ENCODE measurements around the gene WNT7B. TPM values are rescaled to one million over a fixed set of nuclear protein-coding genes. Genes with fewer than 3 reads are reported as not detected.

WNT7B gene
- total and polyA plus RNA-seq, 7 donors, result not detected

GRCh38 chr22:45884201-45885062 is 92.5 kb downstream of the WNT7B start:
- Histone ChIP-seq H3K4me3 (no peak overlapping the region), H3K9me3 (no peaks in the 10 kb centered on the region), H3K27me3 (peaks cover 6 to 81% (median 19%) of the 10 kb centered on the region in 3 donors), H3K4me1 (peaks cover 0 to 9% (median 8%) of the 10 kb centered on the region in 4 donors), H3K27ac (no peak overlapping the region), H3K36me3 (no peaks in the 10 kb centered on the region)
- intact Hi-C loops (cut with DNase I), result no loop called here
- no peak for TF ChIP-seq POLR2AphosphoS5 (IDR thresholded peaks at IDR 0.05)
- no peak for TF ChIP-seq EP300 (IDR thresholded peaks at IDR 0.05)
- TF ChIP-seq POLR2A (IDR thresholded peaks at IDR 0.05), result no peak
- TF ChIP-seq CTCF (IDR thresholded peaks at IDR 0.05), result no peak
- 64 to 79% methylated on average over 27 of the region's 27 CpGs for WGBS, 2 donors
- peak; percentile 58 for DNase-seq

DNA sequence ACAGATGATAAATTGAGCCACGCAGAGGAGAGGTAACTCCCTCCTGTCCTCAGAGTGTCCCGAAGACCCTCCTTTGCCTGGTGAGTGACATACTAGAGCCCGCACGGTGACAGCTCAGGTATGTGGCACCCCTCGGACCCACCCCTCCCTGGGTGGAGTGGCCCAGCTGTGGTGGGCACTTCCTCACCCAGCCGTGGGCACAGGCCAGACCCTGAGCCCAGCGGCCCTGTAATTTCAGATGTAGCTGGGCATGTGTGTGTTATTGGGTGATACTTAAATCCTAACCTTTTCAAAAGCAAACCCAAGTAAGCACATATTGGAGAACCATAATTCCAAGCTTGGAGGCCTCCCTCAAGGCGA is 93.2 kb downstream of the WNT7B start:
- Histone ChIP-seq H3K36me3 (no peaks in the 10 kb centered on the region), H3K27ac (no peak overlapping the region), H3K4me1 (peaks cover 0 to 9% (median 8%) of the 10 kb centered on the region in 4 donors), H3K4me3 (no peak overlapping the region), H3K9me3 (no peaks in the 10 kb centered on the region), H3K27me3 (peaks cover 6 to 79% (median 18%) of the 10 kb centered on the region in 3 donors)
- WGBS, 2 donors, result 86 to 89% methylated on average over 8 of the region's 8 CpGs
- DNase-seq, result peak; percentile 25
- no peak for TF ChIP-seq POLR2A (IDR thresholded peaks at IDR 0.05)
- no peak for TF ChIP-seq CTCF (IDR thresholded peaks at IDR 0.05)
- TF ChIP-seq EP300 (IDR thresholded peaks at IDR 0.05), result no peak
- TF ChIP-seq POLR2AphosphoS5 (IDR thresholded peaks at IDR 0.05), result no peak
- intact Hi-C loops (cut with DNase I), result no loop called here

DNA sequence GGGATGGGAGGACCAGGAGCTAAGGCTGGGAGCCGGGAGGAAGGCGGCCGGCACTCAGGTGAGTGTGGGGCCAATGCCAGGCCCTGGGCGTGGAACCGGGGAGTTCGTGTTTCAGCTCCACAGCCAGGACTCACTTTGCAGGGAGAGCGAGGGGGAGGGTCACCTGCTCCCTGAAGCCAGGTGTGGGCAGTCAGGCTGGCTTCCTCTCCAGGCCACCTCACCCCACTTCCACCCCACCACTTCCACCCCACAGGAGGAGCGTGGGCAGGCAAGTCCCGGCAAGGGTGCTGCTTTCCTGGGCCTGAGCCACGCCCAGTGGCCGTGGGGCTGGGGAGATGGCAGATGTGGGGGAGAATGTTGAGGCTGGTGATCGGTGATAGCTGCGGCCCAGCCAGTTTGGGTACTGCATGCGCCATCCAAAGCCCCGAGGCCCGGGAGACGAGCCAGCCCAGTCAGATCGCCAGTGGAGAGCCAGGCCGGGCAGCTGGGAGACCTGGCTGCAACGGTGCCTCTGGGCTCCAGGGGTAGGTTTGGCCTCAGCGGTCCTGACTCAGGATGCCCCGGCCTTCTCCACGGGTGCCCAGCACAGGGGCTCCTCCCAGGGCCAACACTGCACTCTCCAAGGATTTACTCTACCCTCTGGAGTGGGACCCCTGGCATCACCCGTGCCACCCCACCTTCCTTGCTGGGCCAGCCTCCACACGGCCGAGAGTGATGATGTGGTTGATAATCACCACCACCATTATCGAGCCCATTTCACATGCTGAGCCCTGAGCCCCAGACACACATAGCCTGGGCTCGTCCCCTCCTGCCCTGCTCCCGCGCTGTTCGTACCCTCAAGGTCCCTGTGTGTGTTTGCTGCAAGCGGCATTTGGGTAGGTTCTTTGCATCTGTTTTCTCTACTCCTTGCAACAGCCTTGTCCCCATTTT is 93.8 kb downstream of the WNT7B start:
- Histone ChIP-seq H3K27ac (no peak overlapping the region), H3K4me1 (peaks cover 0 to 9% (median 8%) of the 10 kb centered on the region in 4 donors), H3K4me3 (no peak overlapping the region), H3K36me3 (no peaks in the 10 kb centered on the region), H3K9me3 (no peaks in the 10 kb centered on the region), H3K27me3 (peaks cover 6 to 79% (median 24%) of the 10 kb centered on the region in 3 donors)
- TF ChIP-seq POLR2AphosphoS5 (IDR thresholded peaks at IDR 0.05) (no peak), POLR2A (IDR thresholded peaks at IDR 0.05) (no peak), EP300 (IDR thresholded peaks at IDR 0.05) (no peak), CTCF (IDR thresholded peaks at IDR 0.05) (no peak)
- intact Hi-C loops (cut with DNase I), result no loop called here
- DNase-seq, result peak; percentile 46
- WGBS, 2 donors, result 64 to 82% methylated on average over 32 of the region's 32 CpGs

DNA sequence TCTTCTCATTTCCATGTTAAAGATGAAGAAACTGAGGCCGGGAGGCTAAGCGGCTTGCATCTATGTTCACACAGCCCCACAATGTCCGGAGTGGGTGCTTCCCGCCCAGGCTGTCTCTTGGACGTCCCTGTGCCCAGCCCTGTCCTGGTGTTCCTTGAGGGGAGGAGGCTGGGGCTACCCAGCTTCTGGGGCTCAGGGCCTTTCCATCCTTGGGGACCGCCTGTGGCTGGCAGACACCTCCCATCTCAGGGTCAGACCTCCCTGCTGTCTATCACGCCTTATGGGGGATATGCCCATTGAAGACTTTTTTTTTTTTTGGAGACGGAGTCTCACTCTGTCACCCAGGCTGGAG is 95.5 kb downstream of the WNT7B start:
- no peaks in the 10 kb centered on the region for H3K9me3 ChIP-seq
- peak; percentile 37 for DNase-seq
- intact Hi-C loops (cut with DNase I), result no loop called here
- WGBS, 2 donors, result 73 to 81% methylated on average over 8 of the region's 8 CpGs
- H3K27me3 ChIP-seq, result peaks cover 6 to 81% (median 25%) of the 10 kb centered on the region in 3 donors
- H3K36me3 ChIP-seq, result no peaks in the 10 kb centered on the region
- H3K4me1 ChIP-seq, result peaks cover 0 to 9% (median 8%) of the 10 kb centered on the region in 4 donors
- TF ChIP-seq POLR2A (IDR thresholded peaks at IDR 0.05), result no peak
- TF ChIP-seq EP300 (IDR thresholded peaks at IDR 0.05), result no peak
- TF ChIP-seq POLR2AphosphoS5 (IDR thresholded peaks at IDR 0.05), result no peak
- no peak overlapping the region for H3K27ac ChIP-seq
- H3K4me3 ChIP-seq, result no peak overlapping the region
